ENCODE results near the gene CFAP97D1. TPM values are rescaled to one million over a fixed set of nuclear protein-coding genes. Genes with fewer than 3 reads are reported as not detected.
A peak's percentile ranks its signal among the peaks of the same experiment; 100 is the strongest.

CFAP97D1 gene
- total RNA-seq, 1 experiment from 2014 or later = 0.13 TPM

DNA sequence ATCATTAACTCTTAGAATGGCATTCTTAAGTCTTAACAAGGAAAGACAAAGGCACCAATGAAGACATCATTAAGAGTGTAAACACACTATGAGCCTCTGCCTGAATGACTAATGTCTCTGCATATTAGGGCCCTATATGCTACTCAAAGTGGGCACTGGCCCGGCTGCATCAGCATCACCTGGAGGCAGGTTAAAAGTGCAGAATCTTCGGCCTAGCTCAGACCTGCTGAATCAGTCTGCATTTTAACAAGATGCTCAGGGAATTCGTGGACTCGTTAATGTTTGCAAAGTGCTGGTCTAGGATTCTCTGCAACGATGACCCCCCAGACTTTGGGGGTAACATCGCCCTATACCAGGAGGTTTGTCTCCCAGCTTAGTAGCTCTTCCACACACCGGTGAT lies 46.0 kb downstream of the CFAP97D1 start (continued):
- TF ChIP-seq ZSCAN18 (CRISPR knock-in tag; IDR thresholded peaks at IDR 0.05) (no peak), TEAD4 (CRISPR knock-in tag; IDR thresholded peaks at IDR 0.05) (no peak), MYBL2 (CRISPR knock-in tag; IDR thresholded peaks at IDR 0.05) (no peak), CREB1 (CRISPR knock-in tag; IDR thresholded peaks at IDR 0.05) (no peak), NR3C1 (CRISPR knock-in tag; conservative IDR thresholded peaks at IDR 0.05; ENCODE audit: low read depth) (no peak), FOXP1 (CRISPR knock-in tag; IDR thresholded peaks at IDR 0.05; ENCODE audit: borderline replicate concordance) (no peak), GABPB1 (CRISPR knock-in tag; IDR thresholded peaks at IDR 0.05) (no peak), KAT7 (CRISPR knock-in tag; IDR thresholded peaks at IDR 0.05; ENCODE audit: borderline replicate concordance) (no peak), ZNF671 (CRISPR knock-in tag; IDR thresholded peaks at IDR 0.05) (no peak)
- TF ChIP-seq, protein P1, sequence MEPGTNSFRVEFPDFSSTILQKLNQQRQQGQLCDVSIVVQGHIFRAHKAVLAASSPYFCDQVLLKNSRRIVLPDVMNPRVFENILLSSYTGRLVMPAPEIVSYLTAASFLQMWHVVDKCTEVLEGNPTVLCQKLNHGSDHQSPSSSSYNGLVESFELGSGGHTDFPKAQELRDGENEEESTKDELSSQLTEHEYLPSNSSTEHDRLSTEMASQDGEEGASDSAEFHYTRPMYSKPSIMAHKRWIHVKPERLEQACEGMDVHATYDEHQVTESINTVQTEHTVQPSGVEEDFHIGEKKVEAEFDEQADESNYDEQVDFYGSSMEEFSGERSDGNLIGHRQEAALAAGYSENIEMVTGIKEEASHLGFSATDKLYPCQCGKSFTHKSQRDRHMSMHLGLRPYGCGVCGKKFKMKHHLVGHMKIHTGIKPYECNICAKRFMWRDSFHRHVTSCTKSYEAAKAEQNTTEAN (CRISPR knock-in tag; IDR thresholded peaks at IDR 0.05) = no peak

- ATAC-seq (no peak), DNase-seq (ENCODE audit: low spot score) (no peak)
- Mint-ChIP-seq H3K9me3 (no peaks in the 10 kb centered on the region), H3K4me3 (no peak overlapping the region), H3K36me3 (peaks cover 13% of the 10 kb centered on the region; the same call in 1 of the 2 replicates), H3K27me3 (ENCODE audit: low read depth) (peaks cover 11% of the 10 kb centered on the region), H3K27ac (peak overlapping the region; percentile 23; the same call in 1 of the 2 replicates), H3K4me1 (peaks cover 20% of the 10 kb centered on the region)
- CTCF ChIA-PET = interaction anchor here (0.8 to 7.8 kb wide), 5 partner anchors 11 to 83 kb away, joined by 3 to 45 read pairs (median 4); partner anchors contain the start of gene CD300LG
- POLR2A ChIA-PET = no interaction called here
- no peak for TF ChIP-seq TEAD4 (CRISPR knock-in tag; IDR thresholded peaks at IDR 0.05)
Measured at GRCh38 chr17:43827596-43827995, 47.4 kb downstream of the CFAP97D1 start.

DNA sequence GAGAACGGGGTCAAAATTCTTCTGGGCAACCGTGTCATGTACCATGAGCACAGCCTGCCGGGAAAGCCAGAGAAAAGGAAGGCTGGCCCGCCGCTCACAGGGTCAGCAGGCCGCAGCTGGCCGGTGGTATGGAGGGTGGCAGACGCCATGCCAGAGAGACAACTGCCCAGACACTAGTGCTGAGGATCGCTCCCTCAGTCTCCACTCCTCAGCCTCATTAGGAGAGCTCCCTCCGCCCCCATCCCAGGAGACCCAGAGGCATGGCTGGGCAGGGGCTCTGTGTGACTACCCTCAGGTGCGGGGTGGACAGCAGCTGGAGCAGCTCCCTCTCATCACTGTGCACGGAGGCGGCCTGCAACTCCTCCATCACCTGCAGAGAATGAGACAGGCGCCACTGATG lies 49.5 kb downstream of the CFAP97D1 start:
- CTCF ChIA-PET = interaction anchor here (1.5 to 7.8 kb wide), 2 partner anchors 11 to 16 kb away, joined by 4 to 45 read pairs; partner anchors contain the start of gene CD300LG
- no peak for ATAC-seq
- H3K27ac Mint-ChIP-seq = no peak overlapping the region

More for the DNA sequence above, 49.5 kb downstream of the CFAP97D1 start:
- TF ChIP-seq TEAD1 (CRISPR knock-in tag; IDR thresholded peaks at IDR 0.05) = no peak
- TF ChIP-seq E2F4 (CRISPR knock-in tag; IDR thresholded peaks at IDR 0.05; ENCODE audit: borderline replicate concordance, low read depth) = no peak
- TF ChIP-seq MLX (CRISPR knock-in tag; IDR thresholded peaks at IDR 0.05) = no peak
- TF ChIP-seq STAT6 (CRISPR knock-in tag; conservative IDR thresholded peaks at IDR 0.05; ENCODE audit: low read depth) = no peak
- TF ChIP-seq SMAD4 (CRISPR knock-in tag; IDR thresholded peaks at IDR 0.05) = no peak
- no peak for DNase-seq (ENCODE audit: low spot score)
- peaks cover 21% of the 10 kb centered on the region for H3K36me3 Mint-ChIP-seq
- H3K27me3 Mint-ChIP-seq (ENCODE audit: low read depth) = peaks cover 27% of the 10 kb centered on the region
- peaks cover 26% of the 10 kb centered on the region for H3K4me1 Mint-ChIP-seq
- H3K4me3 Mint-ChIP-seq = no peak overlapping the region
- H3K9me3 Mint-ChIP-seq = peaks cover 10% of the 10 kb centered on the region
- POLR2A ChIA-PET = no interaction called here
